HG03442 (cell line): ENCODE data around the gene SLC34A1.

Experiments
- ATAC-seq: cut with Tn5 transposase; IDR thresholded peaks from one replicate; pipeline ENCODE4 v1.9.1; 2021; ENCODE audit warnings: mild to moderate bottlenecking, moderate library complexity; ENCODE audit not compliant: unreplicated experiment

SLC34A1 gene

DNA sequence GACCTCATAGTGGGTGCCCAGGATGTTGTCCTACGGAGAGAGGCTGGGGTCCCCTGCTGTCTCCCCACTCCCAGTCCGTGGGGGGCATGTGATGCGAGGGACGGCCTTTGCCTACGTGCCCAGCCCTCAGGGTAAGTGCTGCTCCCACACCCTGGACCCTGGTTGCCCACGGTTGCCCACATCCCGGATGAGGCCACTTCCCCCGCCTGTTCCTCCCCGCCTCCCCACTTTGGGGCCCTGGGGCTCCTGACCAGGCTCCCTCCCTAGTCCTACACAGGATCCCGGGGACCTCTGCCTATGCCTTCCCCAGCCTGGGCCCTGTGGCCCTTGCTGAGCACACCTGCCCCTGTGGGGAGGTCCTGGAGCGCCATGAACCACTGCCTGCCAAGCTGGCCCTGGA, 1.5 kb downstream of the SLC34A1 start:
- ATAC-seq: no peak

DNA sequence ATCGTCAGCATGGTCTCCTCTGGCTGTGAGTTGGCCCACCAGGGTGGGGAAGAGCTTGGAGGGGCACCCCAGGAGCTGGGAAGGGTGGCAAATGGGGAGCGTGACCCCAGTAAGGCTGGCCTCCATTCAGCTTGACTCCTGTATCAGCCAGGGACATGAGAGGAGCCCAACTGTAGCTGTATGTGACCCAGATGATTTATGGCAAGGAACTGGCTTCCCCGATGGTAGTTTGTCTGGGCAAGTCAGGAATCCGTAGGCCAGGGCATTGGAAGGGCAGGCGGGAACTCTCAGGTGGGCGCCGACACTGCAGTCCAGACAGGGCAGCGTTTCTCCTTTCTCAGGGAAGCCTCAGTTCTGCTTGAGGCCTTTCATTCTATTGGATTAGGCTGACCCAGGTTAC, 2.3 kb downstream of the SLC34A1 start:
- no peak for ATAC-seq

DNA sequence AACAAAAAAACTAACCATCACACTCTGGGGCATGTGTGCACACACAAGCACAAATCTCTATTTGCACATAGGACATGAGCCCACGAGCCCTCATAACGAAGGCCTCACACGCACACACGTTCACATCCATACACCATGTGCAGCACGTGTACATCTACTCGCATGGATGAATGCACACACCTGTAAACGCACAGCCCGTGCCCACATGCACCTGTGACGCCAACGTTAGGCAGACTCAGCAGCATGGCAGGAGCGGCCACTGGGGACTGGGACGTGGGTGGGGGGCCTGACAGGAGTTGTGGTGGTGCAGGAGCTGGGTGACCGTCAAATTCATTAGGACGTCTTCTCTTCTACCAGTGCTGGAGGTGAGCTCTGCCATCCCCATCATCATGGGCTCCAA, 3.2 kb downstream of the SLC34A1 start:
- no peak for ATAC-seq

DNA sequence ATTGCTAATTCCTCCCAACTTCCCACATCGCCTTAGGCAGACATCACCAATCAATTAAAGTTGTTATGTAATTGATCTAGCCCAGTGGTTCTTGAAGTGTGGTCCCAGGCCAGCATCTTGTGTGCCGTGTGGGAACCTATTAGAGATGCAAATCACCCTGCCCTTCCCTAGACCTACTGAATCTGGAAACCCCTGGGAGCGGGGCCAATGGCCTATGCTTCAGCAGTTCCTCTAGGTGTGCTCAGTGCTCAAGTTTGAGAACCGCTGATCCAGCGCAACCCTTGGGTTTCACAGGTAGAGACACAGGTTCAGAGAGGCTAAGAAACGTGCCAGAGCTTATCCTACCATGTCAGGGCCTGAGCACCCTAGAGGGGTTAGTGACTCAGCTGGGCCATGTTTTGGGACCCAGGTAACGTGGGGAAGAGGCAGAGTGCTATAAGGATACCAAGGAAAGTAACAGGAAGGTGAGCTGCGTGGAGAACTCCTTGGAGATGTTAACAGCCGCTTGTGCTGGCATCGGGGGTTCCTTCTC, 4.4 kb downstream of the SLC34A1 start:
- ATAC-seq: no peak

DNA sequence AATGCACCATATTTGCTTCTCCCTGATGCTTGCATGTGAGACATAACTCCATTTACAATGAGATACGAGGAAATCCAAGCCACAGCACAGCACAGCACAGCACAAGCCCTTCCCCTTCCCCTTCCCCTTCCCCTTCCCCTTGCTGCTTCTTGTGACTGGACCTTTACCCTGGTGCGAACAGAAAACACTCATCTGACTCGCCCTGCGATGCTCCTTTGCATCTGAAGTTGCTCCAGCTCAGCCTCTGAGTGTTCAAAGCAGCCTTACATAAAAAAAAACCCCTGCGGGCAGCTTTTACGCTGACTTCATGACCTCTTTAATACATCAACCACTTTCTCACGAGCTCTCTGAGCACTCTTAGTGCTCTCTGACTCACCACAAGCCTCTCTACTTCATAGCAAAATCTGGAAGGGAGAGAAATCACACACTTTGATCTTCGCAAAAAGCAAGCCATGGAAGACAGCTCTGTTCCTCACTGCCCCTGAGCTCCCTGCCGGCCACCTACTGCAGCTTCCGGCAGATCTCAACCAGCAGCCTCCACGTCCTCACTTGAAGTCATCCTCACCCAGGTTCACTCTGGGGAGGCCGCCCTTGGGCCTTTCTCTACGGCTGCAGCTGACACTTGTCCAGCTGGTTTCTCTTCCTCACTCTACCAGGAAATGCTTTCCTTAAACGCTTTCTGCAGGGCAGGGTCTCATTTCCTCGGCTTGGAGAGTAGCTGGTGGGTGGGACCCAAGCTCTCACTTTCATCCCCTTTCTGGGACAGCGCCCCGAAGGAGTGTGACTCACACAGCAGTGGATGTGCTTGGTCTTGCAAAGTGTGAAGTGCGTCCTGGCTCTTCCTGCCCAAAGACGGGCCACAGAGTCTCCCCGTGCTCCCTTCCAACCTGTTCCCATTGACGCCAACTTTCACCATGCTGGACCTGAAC, 5.3 kb downstream of the SLC34A1 start:
- ATAC-seq: peak; percentile 34

DNA sequence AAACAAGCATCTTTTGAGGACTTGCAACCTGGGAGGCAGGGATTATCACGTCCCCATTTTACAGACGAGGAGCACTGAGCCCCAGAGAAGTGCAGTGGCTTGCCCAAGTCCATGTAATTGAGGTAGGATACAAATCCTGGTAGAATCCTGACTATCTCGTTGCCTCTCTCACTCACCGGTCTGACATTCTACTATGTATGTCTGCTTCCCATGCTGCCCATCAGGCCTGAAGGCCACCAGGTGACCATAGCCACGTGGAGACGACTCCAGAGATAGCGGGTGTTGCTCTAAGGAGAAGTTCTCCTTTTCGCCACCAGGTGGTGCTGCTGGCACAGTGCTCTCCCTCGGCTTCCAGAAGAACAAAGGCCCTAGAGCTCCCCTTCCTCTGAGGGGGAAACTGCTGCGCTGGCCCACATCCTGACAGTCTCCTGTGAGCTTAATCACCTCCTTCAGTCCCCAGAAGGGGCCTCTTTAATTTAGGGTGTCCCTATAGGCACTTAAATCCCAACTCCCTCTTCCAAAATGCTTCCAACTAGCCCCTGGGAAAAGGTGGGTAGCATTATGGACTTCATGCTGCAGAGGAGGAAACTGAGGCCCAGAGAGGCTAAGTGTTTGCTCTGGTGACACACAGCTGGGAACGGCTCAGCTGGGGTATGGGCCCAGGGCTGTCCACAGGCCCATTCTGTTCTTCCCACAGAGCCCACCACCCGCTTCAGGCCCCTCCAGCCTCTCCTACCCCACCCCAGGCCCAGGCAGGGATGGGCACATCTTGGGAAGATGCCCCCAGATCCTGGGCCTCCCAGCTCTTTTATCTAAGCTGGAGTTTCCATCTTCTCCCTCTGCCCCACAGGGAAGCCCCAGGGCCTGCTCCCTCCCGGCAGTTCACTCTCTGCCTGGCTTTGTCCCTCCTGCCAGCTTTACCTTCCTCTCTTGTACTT, 6.4 kb downstream of the SLC34A1 start:
- no peak for ATAC-seq

DNA sequence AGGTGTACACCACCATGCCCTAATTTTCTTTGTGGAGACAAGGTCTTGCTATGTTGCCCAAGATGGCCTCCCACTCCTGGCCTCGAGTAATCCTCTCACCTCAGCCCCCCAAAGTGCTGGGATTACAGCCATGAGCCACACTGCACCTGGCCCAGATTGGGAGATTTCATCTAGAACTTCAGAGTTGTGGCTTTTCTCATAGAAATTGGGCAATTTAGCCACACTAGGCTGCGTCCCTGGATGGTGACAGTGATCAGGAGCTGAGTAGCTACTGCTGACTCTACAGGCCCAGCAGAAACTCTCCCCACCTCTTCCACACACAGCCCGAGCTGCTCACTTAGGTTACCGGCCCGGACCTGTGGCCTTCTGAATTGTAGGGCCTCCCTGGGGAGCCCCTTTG, 8.5 kb downstream of the SLC34A1 start:
- ATAC-seq: no peak

DNA sequence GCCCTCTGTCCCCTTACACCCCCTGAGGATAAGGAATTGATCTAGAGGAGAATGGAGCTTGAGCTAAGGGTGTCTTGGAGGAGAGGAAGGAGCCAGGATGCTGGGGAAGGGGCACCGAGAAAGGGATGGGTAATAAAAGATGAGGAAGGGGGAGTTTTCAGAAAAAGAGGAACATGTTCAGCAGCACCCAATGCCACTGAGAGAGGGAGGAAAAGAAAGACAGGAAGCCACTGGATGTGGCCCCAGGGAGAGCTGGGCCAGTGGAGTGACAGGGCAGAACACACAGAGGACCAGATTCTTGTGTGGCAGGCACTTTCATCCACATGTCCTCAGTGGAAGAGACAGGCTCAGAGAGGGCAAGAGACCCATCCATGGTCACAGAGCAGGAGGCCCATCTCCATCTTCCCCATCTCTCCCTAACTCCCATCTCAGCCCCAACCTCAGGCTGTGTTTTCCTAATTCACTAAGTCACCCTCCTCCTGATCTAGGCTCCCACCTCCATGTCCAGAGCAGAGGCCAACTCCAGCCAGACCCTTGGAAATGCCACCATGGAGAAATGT, 9.1 kb downstream of the SLC34A1 start:
- ATAC-seq: no peak

DNA sequence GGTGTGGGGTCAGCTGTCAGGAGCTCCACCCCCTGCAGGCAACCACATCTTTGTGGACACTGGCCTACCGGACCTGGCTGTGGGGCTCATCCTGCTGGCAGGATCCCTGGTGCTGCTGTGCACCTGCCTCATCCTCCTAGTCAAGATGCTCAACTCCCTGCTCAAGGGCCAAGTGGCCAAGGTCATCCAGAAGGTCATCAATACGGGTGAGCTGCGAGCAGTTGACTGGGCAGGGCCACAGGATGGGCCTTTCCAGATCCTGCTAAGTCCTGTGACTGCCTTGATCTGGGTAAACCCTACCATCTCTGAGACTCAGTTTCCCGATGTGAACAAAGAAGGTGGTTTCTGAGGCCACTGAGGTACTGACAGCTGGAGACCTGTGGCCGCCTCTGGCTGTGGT, 9.8 kb downstream of the SLC34A1 start:
- ATAC-seq: no peak

DNA sequence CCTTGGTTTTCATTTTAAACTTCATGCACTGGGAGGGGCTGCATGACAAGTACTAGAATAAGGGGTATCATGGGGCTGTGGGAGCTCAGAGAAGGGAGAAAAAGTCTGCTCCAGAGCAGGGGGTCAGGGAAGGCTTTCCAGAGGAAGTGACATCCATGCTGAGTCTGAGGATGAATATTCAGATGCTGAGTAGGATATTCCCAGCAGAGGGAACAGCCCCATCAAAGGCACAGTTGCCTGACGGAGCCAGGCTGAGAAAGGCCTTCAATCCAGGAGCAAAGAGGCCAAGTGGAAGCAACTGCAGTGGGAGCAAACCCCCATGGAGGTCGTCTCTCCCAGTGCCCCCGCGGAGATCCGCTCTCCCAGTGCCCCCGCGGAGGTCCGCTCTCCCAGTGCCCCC, 11.8 kb downstream of the SLC34A1 start:
- no peak for ATAC-seq

DNA sequence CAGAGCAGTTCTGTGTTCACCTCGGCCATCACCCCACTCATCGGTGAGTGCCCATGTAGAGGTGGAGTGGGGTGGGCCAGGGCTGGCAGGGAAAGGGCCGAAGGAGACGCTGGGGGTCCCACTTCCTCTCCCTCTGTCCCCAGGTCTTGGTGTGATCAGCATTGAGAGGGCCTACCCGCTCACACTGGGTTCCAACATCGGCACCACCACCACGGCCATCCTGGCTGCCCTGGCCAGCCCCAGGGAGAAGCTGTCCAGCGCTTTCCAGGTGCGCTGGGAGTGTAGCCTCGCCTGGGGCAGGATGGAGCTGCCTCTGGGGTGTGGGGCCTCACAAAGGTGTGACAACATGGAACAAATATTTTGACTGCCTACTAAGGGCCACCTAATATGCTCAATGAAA, 12.6 kb downstream of the SLC34A1 start:
- ATAC-seq: no peak

DNA sequence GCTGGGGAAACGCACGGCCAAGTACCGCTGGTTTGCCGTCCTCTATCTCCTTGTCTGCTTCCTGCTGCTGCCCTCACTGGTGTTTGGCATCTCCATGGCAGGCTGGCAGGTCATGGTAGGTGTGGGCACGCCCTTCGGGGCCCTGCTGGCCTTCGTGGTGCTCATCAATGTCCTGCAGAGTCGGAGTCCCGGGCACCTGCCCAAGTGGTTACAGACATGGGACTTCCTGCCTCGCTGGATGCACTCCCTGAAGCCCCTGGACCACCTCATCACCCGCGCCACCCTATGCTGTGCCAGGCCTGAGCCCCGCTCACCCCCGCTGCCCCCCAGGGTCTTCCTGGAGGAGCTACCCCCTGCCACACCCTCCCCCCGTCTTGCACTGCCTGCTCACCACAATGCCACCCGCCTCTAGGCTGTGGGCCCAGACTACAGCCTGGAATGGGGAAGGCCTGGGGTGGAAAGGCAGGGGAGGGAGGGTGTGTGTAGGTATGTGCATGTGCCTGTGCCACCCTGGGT, 13.7 kb downstream of the SLC34A1 start:
- ATAC-seq: no peak

DNA sequence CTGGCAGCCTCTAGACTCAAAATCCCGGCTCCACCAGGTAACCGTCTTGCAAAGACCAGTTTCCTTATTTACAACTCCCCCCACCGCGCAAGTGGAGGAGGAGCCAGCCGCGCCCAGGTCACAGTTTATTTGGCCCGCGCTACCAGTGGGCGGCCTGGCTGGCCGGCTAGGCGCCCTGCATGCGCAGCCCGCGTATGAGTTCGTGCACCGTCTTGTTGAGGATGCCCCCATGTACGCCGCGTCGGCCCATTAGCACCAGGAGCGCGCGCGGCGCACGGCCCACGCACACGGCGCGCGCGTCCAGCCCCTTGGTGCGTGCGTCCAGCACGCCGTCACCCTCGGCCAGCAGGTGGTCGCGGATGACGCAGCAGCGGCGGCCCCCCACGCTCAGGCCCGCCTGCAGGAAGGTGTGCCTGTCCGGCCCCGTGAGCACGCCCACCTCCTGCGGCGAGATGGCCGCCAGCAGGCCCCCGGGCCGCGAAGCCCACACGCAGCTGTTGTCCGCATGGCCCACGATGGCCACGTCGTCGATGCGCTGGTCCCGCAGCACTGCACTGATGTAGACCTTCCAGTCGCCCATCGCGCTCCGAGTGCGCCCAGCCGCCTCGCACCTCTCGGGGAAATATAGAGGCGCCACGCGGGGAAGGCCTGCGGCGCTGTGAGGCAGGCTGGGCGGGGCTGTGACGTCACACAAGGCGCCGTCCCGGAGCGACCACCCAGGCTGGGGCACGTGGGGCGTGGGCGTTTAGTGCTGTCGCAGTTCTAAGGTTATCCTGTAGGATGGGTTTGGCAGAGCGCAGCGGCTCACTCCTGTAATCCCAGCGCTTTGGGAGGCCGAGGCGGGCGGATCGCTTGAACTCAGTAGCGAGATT, 16.0 kb downstream of the SLC34A1 start, which contains the start of gene PFN3:
Gene PFN3, minus strand, starts transcription at position 665 of the 872 bp plus-strand sequence. Its CDS starts 85 bp downstream, at position 580.
- ATAC-seq: no peak

DNA sequence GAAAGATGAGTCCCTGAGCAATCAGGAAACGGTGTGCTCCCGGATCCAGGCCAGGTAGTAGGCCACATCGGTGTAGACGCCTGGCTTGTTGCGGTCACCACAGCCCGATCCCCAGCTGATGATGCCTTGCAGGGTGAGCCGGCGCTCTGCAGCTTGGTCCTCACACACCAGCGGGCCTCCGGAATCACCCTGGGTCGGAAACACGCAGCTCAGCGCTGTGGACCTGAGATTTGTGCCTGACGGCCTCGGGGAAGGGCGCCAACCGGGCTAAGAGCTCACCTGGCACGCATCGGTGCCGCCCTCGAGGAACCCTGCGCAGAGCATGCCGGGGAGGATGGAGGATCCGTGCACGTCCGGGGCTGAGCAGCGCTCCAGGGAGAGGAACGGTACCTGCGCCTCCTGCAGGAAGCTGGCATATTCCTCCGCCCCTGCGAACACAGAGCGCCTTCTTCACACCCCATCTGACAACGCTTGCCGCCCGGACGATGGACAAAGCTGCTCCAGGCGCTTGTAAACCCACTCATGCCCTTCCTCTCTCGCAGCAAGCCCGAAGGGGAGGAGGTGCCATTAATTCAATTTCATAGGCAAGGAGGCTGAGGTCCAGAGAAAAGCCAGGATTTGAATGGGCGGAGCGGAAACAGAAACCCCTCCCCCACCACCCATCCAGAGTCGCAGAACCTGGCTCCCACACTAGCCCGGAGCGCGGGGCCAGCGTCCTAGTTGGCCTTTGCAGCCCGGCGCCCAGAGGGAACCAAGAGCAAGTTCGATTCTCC, 18.2 kb downstream of the SLC34A1 start:
- ATAC-seq: no peak

DNA sequence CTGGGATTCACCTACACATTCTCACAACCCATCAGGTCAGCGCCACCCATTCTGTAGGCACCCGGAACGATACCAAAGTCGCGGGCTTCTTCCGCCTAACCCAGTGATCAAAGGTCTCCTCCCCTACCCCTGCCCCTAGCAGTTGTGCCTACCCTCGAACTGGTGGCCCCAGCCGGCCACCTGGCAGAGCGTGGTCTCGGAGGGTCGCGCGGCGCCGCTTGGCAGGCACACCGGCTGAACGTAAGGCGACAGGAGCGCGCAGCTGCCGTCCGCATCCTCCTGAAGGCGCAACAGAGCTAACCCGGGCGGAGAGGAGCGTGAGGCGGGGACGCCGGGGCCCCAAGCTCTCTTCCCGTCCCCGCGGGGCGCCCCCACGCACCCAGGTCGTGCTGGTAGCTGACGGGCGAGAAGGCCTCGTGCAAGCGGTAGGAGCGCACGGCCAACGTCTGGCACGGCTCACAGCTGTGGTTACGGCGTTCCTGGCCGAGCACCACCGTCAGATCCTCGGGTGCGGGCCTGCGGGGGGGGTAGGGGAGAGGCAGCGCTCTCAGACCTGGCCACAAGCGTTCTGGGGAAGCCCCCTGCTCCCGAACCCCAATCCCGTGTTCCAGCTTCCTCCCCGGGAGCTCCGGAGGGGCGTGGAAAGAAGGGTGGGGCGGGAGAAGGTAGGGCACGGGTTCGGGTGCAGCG, 19.0 kb downstream of the SLC34A1 start:
- peak; percentile 13 for ATAC-seq

DNA sequence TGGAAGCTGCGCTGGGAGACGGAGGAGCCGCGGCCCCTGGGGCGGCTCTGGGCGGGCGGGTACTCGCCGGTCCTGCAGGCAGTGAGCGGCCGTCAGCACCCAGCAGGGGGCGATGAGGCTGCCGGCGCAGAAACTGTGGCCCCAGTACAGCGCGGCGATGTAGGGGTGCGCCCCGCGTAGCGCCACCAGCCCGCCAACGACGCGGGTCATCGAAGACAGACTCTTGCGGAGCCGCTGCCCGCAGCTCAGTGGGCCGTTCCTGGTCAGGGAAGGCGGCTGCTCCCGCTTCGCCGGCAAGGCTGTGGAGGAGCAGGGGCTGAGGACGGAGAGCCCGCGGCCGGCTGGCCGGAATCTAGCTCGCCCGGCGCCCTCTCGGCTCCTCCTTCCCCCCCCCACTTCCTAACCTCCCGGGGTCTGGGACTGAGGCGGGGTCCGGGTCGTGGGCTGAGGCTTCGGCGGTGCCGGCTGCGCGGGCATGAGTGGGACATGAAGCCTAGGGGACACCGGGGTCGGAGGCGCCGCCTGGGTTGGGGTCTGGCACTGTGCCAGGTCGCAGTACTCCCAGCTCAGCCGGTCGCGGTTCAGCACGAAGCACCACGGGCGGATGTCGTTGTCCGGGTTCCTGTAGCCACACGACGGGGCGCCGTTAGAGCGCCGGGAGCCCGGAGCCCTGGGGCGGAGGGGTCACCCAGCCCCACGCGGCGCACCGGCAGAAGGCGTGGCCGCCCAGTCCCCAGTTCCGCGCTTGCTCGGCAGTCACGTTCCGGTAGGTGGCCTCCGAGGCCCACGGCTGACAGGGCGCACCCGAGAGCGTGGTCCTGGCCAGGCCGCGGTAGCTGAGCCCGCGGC, 19.8 kb downstream of the SLC34A1 start:
- ATAC-seq: peak; percentile 64

DNA sequence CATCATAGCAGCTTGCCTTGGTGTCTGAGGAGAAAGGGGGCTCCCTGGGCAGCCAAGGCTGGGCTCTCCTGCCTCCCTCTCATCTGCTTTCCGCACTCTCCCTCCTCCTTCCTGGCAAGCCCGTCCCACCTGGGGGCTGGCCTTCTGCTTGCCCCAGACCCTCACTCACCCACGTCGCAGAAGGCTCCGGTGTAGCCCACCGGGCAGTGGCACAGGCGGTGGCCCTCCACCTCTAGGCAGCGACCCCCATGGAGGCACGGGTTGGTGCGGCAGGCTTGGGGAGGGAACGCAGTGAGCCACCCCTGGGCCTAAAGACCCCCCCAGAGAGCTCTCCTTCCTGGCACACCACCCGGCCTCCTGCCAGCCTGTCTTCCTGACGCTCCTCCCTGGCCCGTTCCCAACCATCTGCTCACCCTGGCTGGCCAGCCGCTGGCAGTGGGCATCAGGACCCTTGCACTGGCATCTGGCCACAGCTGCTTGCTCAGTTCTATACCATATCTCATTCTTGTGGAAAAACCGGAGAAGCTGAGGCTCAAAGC, 20.5 kb downstream of the SLC34A1 start:
- no peak for ATAC-seq
